ENCODE results near the gene ASCL4.

ASCL4 gene

DNA sequence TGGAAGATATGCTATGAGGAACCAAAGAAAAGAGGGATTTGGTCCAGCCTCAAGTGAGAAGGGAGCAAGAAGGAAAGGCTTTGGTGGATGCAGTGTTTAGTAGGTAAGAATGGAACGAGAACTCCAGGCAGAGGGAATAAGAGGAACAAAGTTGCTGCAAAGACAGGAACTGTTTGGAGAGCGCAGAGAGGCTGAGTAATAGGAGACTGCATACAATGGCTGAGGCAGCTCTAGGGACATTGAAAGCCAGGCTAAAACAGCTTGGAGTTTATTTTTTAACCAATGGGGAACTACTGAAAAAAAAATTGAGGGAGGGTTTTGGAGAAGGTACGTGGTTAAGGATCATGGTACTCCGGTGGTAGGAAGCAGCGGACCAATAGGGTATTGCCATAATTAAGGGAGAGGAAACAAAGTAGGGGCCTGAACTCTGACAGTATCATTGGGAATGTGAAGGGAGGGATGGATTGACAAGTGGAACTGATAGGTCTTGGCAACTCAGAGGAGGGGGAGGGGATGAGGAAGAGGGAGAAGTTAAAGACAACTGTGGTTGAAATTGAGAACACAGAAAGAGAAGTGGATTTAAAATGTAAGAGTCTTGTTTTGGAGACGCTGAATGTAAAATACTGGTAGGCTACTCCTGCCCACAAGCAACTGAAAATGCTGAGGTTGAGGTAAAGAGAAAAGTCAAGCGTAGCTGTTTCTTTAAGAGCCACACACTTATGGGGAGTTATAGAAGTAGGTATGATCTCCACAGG, 4.8 kb downstream of the ASCL4 start:
- DNase-seq = no peak

DNA sequence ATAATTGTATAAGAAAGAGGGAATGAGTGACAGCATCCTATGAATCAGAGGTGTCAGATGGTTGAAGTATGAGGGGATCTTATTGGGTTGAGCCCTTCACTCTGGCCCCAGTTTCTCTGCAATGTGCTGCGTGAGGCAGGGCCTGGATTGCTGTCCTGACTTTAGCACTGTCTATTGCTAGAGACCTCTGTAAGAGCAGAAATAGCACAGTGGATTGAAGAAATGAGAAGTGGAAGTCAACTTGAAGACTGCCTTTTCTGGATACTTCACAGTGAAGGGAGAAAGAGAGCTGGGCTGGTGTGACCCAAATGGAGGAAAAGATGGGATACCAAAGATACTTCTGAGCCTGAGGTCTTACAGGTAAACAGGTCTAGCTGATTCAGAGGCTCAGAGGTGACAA, 5.8 kb downstream of the ASCL4 start:
- DNase-seq = no peak

DNA sequence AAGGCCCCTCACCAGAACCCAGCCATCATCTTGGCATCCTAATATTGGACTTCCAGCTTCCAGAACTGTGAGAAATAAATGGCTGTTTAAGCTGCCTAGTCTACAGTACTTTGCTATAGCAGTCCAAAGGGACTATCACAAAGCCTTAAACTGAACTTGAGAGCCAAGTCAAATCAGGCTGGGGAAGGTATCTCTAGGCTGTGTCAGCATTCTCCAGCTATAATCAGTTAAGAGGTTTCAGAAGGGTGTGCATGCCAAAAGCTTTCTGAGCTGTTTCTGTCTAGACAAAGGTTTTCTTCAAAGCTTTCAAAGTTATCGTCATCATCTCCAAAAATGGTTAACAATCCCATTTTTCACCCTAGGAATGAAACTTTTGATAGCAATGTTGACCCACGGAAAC, 7.6 kb downstream of the ASCL4 start:
- no peak for DNase-seq

DNA sequence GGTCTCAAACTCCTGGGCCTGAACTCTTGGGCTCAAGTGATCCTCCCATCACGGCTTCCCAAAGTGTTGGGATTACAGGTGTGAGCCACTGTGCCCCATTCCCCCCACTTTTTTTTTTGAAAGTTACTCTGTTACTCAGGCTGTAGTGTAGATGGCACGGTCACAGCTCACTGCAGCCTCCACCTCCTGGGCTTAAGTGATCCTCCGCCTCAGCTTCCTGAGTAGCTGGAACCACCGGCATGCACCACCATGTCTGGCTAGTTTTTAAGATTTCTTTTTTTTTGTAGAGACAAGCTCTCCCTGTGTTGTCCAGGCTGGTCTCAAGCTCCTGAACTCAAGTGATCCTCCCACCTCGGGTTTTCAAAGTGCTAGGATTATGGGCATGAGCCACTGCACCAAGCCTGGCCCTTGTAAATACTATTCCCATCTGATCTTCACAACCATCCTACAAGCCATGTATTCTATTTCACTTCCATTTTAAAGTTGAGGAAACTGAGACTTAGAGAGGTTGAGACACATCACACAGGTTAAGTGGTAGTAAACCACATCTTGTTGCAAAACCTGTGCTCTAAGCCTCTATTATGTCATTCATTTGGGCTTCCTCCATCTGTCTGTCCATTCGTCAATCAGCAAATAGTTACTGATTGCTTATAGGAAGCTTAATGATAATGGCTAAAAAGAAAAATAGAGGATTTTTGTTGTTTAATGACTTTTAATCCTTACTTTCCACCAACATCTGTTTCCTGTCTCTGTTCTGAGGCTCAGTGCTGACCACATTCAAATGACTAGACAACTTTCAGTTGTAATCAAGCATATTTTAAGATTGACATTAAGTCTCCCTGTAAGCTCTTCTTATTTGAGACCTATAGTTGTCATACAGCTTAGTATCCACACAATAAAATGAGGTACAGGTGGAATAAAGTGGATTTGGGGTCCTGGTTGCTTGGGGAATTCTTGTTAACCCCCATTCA, 9.2 kb downstream of the ASCL4 start:
- DNase-seq = no peak

DNA sequence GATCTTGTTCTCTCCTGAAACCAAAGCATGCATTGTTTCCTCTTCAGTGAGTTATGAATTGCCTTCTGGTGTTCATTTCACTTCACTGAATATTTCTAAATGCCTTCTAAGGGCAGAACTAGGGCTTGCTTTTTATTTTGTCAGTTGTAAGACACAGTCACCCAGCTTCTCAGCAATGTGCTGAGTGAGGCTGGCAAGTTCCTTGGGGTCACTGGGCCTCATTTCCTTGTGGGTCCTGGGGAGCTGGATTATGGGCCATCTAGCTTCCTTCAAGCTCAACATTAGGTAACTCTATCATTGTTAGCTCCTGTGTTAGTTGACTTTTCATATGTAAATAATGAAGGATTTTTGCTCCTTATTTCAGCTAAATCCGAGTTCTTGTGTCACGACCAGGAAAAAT, 13.8 kb downstream of the ASCL4 start:
- no peak for DNase-seq

DNA sequence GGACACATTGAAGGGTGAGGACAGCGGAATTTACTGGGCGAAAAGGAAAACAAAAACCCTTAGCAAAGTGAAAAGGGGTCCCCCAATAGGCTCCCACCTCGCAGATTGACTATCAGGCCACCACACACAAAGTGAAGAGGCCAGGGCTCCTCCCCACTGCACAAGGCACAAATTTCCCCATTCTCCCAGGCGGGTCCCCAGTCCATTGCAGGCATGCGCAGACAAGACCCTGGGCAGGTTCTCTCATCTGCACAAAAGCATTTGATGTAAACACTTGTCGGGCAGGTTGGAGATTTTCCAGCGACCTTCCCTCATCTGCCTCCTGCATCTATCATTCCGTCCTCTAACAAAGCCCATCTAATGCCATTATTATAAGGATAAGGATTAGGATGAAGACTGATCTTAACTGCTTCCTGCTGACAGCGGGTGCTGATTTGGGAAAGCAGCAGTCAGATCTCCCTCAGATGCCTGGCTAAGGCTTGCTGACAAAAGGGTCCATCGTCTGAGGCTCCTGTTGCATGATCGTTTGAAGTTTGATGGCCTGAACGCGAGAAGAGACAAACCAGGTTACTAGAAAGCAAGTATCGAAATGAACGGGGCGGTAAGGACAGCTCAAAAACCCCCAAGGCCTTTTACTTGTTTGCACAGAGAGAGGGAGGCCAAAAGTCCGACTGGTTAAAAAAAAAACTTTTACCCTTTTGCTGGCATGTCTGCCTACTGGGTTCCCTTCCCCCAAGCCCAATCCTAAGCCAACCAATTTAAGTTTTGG, 14.4 kb downstream of the ASCL4 start:
- DNase-seq = no peak

DNA sequence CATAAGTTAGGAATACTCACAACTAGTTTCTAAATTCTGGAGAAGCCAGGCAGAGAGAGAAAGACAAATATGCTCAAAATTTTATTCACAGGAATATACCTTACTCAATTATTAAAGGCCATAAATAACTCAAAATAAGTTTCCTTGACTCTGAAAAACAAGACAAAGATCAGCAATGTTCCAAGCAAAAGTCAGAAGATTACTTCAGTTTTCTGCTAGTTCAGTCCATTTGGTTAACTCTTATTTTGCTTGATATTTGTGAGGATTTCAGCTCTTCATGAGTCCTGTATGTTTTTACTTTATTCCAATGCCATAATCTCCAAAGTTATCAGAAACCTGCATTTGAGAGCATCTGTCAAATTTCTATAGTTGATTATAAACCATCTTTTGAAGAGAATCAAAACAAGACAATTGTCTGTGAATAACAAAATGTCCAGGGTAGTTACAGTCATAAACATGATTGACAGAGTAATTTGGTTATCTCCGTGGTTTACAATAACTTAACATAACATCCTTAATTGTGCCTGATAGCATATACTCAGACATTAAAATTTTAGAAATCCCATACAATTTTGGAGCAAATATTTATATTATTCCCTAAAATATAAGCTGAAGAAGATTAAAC, 17.1 kb downstream of the ASCL4 start:
- no peak for DNase-seq

DNA sequence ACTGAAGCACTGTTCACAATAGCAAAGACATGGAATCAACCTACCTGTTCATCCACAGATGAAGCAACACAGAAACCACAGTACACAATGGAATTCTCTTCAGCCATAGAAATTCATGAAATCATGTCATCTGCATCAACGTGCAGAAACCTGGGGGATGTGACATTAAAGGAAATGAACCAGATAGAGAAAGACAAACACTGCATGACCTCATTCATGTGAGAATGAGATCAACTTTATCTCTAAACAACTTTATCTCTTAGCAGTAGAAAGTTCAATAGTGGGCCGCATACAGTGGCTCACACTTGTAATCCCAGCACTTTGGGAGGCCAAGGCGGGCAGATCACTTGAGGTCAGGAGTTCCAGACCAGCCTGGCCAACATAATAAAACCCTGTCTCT, 19.9 kb downstream of the ASCL4 start:
- DNase-seq = no peak

DNA sequence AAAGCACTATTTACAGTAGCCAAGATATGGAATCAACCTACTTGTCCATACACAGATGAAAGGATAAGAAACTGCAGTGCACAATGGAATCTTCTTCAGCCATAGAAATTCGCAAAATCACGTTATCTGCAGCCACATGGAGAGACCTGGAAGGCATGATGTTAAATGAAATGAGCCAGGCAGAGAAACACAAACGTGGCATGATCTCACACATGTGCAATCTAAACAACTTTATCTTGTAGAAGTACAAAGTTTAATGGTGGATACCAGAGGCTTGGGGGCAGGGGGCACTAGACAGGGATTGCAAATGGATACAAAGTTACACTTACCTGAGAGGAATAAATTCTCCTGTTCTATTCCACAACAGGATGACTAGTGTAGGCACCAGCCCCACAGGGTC, 24.1 kb downstream of the ASCL4 start:
- DNase-seq = no peak

DNA sequence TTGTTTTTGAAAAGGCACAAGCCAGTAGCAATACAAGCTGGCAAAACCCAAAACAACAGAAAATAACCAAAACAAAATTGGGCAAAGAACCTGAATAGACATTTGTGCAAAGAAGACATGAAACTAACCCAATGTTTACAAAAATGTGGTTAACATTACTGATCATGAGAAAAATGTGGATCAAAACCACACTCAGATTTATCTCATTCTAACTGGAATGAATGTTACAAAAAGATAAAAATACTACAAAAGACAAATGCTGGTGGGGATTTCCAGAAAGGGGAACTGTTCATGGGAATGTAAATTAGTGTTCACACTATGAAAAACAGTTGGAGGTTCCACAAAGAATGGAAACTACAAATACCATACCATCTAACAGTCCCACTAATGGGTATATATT, 26.6 kb downstream of the ASCL4 start:
- DNase-seq = no peak

DNA sequence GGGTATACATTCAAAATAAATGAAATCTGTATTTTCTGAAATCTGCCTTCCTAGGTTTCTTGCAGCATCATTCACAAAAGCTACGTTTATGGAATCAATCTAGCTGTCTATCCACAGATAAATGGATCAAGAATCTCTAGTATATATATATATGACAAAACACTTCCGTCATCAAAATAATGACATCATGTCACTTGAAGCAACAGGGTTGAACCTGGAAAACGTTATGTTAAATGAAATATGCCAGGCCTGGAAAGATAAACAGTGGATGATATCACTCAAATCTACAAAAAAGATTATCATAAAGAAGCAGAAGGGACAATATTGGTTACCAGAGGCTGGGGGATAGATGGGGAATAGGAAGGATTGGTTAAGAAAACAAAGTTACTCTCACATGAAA, 28.6 kb downstream of the ASCL4 start:
- DNase-seq = no peak

DNA sequence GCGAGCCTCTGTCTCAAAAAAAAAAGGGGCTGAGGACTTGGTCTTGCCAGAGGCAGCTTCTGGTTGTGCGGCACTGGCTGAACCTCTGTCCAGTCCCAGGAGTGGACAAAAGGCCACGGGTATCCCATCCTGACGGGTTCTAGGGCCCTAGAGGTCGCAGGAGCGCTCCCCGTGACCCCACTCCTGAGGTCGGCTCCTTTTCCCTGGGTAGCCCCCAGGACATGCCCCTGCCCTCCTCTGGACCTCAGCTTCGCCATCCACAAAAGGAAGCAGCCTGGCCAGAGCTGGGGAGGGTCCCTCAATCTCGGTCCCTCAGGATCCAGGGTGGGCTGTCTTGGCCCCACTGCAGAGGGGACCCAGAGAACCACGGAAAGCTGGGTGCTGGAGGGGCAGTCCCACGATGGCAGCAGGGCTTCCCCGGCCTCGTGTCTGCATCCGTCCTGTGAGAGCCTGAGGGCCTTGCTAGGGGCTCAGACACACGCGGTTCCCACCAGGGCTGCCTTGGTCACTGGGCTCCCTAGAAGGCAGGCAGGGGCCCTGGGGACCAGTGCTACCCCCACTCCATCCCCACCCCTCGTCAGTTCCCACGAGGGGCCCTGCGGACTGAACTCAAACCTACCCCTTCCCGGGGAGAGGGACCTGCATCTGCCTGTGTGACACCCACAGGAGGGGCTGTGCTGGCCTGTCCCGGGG, 31.1 kb downstream of the ASCL4 start:
- no peak for DNase-seq

DNA sequence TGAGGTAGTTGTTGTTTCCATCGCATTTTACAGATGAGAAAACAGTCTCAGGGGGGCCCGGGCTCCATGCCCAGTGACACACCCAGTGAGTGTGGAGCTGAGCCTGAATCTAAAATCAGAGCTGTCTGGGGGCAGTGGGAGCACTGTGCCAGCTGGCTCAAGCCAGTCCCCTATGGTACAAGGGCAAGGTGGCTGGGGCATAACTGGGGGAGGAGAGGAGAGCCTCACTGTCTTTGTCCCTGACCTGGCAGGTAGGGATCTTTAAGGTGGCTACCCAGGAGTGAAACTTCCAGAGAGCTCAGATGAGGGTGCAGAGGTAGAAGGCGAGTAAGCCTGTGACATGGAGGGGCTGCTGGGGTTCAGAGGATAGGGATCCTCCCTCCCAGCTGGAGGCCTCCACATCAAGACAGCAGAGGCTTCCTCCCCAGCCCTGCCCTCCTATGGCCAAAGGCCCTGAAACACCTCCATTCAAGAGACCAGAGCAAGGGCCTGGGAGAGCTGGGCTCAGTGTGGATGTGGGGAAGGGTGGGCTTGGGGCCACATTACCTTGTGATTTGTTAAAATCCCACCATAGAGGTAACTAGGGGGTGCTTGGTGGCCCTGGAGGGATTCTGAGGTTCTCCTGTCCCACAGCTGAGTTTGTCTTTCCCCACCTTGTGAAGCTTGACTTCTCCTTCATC, 33.1 kb downstream of the ASCL4 start:
- no peak for DNase-seq

DNA sequence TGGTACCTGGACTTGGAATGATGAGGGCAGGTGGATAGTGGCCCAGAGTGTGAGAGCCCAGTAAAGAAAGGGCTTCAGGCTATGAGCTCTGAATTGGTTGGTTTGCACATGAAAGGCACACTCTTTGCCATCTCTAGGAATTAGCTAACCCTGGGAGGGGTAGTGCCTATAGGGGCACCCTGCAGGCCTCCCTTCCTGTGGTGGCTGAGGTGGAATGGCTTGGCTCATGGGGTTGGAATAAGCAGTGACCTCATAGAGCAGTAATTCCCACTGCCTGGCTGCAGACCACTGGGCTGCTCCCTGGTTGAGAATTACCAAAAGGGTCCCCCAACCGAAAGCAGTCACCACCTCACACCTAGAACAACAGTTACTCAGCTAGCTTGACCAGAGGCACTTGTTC, 42.7 kb downstream of the ASCL4 start:
- DNase-seq = no peak

DNA sequence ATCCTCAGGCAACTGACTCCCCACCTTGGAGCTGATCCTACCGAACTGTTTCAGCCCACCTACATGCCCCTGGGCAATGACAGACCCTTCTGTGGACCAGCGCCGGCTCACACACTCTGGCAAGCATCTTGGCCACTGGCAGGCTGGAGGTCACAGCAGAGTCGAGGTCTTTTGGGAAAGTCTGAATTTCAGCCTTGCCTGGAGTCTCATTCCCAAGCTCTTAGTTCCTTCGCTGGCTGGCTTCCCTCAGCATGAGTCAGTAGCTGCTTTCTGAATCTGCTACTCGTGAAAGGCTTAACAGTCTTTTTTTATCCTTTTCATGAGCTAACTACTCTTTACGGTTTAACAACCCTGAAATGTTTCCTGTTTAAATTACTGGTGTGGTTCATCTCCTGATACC, 44.5 kb downstream of the ASCL4 start:
- no peak for DNase-seq

DNA sequence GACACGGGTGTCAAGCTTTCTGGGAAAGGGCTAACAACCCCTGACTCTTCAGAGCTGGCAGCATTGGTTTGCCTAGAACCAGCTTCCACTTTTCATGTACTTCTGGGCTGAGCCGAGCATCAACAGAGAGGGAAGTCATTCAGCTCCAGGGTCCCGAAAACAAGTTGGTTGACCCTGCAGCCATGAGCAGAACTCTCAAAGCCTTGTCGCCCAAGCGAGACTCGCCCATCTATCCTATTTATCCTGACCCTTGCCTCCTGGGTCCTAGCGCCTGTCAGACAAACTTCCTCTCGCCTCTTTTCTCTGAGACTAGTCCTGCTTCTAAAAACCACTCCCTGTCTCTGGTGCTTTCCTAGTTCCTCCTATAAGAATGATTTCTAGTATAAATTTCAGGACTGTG, 47.9 kb downstream of the ASCL4 start:
- DNase-seq = no peak

Data from activated CD4-positive, alpha-beta T cell treated with anti-CD3 and anti-CD28 coated beads, Interleukin-2, amount 50 U/mL, for 48 hours (primary cell).